HepG2 (cell line): ENCODE measurements around the gene LTC4S. TPM values are rescaled to one million over a fixed set of nuclear protein-coding genes. Genes with fewer than 3 reads are reported as not detected.

Source experiments
- CCDC6 ChIP-seq: sonication (generic); formaldehyde crosslinking; IDR thresholded peaks from 2 replicates; pipeline ENCODE4 v1.8.1; 2022; ENCODE audit warnings: mild to moderate bottlenecking, missing genetic modification reagents, moderate library complexity
- EEA1 ChIP-seq: sonication (generic); formaldehyde crosslinking; IDR thresholded peaks from 2 replicates; pipeline ENCODE4 v1.5.1; 2020; ENCODE audit warnings: mild to moderate bottlenecking, missing genetic modification reagents, borderline replicate concordance
- ESRRA ChIP-seq: sonication (generic); formaldehyde crosslinking; IDR thresholded peaks from 2 replicates; pipeline ENCODE4 v1.5.1; 2020; ENCODE audit warnings: mild to moderate bottlenecking, low read depth, missing genetic modification reagents
- FOXC1 ChIP-seq: sonication (generic); formaldehyde crosslinking; IDR thresholded peaks from 2 replicates; pipeline ENCODE4 v1.8.0; 2022; ENCODE audit warnings: mild to moderate bottlenecking, missing genetic modification reagents, borderline replicate concordance
- HDAC2 ChIP-seq: sonication (generic); formaldehyde crosslinking; IDR thresholded peaks from 2 replicates; pipeline ENCODE4 v1.4.0; 2020; ENCODE audit warnings: missing genetic modification reagents
- KMT2B ChIP-seq: IDR thresholded peaks from 2 replicates; pipeline ENCODE4 v1.6.1; 2016; ENCODE audit warnings: missing genetic modification reagents, missing compliant biosample characterization
- MAFG ChIP-seq: sonication (generic); formaldehyde crosslinking; IDR thresholded peaks from 2 replicates; pipeline ENCODE4 v1.5.1; 2020; ENCODE audit warnings: mild to moderate bottlenecking, missing genetic modification reagents
- NCOA5 ChIP-seq: sonication (generic); formaldehyde crosslinking; IDR thresholded peaks from 2 replicates; pipeline ENCODE4 v1.4.0; 2020; ENCODE audit warnings: missing genetic modification reagents
- NFKBIZ ChIP-seq: IDR thresholded peaks from 2 replicates; pipeline ENCODE4 v1.6.1; 2018; ENCODE audit warnings: missing genetic modification reagents, missing compliant biosample characterization
- ONECUT2 ChIP-seq: sonication (generic); formaldehyde crosslinking; IDR thresholded peaks from 2 replicates; pipeline ENCODE4 v1.4.0; 2020; ENCODE audit warnings: missing genetic modification reagents
- POLR2A ChIP-seq, 2 experiments: IDR thresholded peaks; 2 replicates each; pipeline ENCODE4 v1.6.1; 2011; ENCODE audit warnings: low read depth in 2 of 2, low read length in 2 of 2, mild to moderate bottlenecking in 1 of 2, moderate library complexity in 1 of 2; ENCODE audit not compliant: insufficient read depth in 1 of 2
- PRMT3 ChIP-seq: sonication (generic); formaldehyde crosslinking; IDR thresholded peaks from 2 replicates; pipeline ENCODE4 v1.8.1; 2022; ENCODE audit warnings: low read depth, mild to moderate bottlenecking, moderate library complexity, missing genetic modification reagents, borderline replicate concordance
- RFXANK ChIP-seq: IDR thresholded peaks from 2 replicates; pipeline ENCODE4 v1.6.1; 2016
- SP4 ChIP-seq: sonication (generic); formaldehyde crosslinking; IDR thresholded peaks from 2 replicates; pipeline ENCODE4 v1.8.1; 2023; ENCODE audit warnings: mild to moderate bottlenecking, missing genetic modification reagents
- ZFY ChIP-seq: sonication (generic); formaldehyde crosslinking; IDR thresholded peaks from 2 replicates; pipeline ENCODE4 v1.4.0; 2020; ENCODE audit warnings: missing genetic modification reagents
- ZNF24 ChIP-seq: fragments of 450-650 bp; IDR thresholded peaks from 2 replicates; pipeline ENCODE4 v1.6.1; 2017; ENCODE audit warnings: antibody characterized with exemption, mild to moderate bottlenecking
- ZNF34 ChIP-seq: sonication (generic); formaldehyde crosslinking; IDR thresholded peaks from 2 replicates; pipeline ENCODE4 v1.4.0; 2020; ENCODE audit warnings: mild to moderate bottlenecking, missing genetic modification reagents, borderline replicate concordance
- ZNF441 ChIP-seq: sonication (generic); formaldehyde crosslinking; IDR thresholded peaks from 2 replicates; pipeline ENCODE4 v1.7.0; 2021; ENCODE audit warnings: missing genetic modification reagents, borderline replicate concordance
- ZNF451 ChIP-seq: sonication (generic); formaldehyde crosslinking; IDR thresholded peaks from 2 replicates; pipeline ENCODE4 v1.5.0; 2020; ENCODE audit warnings: mild to moderate bottlenecking, missing genetic modification reagents
- ZNF782 ChIP-seq: sonication (generic); formaldehyde crosslinking; IDR thresholded peaks from 2 replicates; pipeline ENCODE4 v1.4.0; 2020; ENCODE audit warnings: missing genetic modification reagents, mild to moderate bottlenecking, borderline replicate concordance
- ZSCAN21 ChIP-seq: sonication (generic); formaldehyde crosslinking; IDR thresholded peaks from 2 replicates; pipeline ENCODE4 v1.8.0; 2022; ENCODE audit warnings: mild to moderate bottlenecking, missing genetic modification reagents, moderate library complexity, borderline replicate concordance
- polyA plus RNA-seq, 8 experiments: library from polyadenylated mRNA; depleted of rRNA in 3 of 8; stranded (reverse) in 7 of 8; unstranded in 1 of 8; fragments of >200 nt; fragmentation: Illumina TruSeq in 4 of 8; extraction: Trizol in 4 of 8; gene quantifications; 2 replicates each; pipeline versions ENCODE4 v1.2.1 to v1.2.3, GENCODE V29; 2011 to 2016; ENCODE audit warnings: low read depth in 4 of 8, missing spikeins in 1 of 8, mixed read lengths in 1 of 8; ENCODE audit not compliant: insufficient read depth in 1 of 8
- total RNA-seq, 5 experiments: library from RNA; depleted of rRNA; stranded (reverse); fragments of >200 nt; fragmentation: Illumina TruSeq; extraction: Trizol; gene quantifications; 2 replicates each; pipeline ENCODE4 v1.2.3, GENCODE V29; 2016; ENCODE audit warnings: low read depth in 1 of 5
- TF ChIP-seq, protein P1 (sequence below): sonication (generic); formaldehyde crosslinking; IDR thresholded peaks from 2 replicates; pipeline ENCODE4 v1.5.0; 2020; ENCODE audit warnings: mild to moderate bottlenecking, missing genetic modification reagents
- TF ChIP-seq, protein P2 (sequence below): IDR thresholded peaks from 2 replicates; pipeline ENCODE4 v1.6.1; 2018; ENCODE audit warnings: missing genetic modification reagents, mild to moderate bottlenecking, missing compliant biosample characterization
- TF ChIP-seq, protein P3 (sequence below): sonication (generic); formaldehyde crosslinking; IDR thresholded peaks from 2 replicates; pipeline ENCODE4 v1.8.0; 2022; ENCODE audit warnings: missing genetic modification reagents, mild to moderate bottlenecking, borderline replicate concordance
- TF ChIP-seq, protein P4 (sequence below): sonication (generic); formaldehyde crosslinking; IDR thresholded peaks from 2 replicates; pipeline ENCODE4 v1.4.0; 2020; ENCODE audit warnings: mild to moderate bottlenecking, missing genetic modification reagents

The LTC4S gene
- total and polyA plus RNA-seq, 2 of the 13 experiments (the other 11 are each of a cell fraction or from before 2014, with no cell fraction given) = 0.35 TPM; not detected in 1

DNA sequence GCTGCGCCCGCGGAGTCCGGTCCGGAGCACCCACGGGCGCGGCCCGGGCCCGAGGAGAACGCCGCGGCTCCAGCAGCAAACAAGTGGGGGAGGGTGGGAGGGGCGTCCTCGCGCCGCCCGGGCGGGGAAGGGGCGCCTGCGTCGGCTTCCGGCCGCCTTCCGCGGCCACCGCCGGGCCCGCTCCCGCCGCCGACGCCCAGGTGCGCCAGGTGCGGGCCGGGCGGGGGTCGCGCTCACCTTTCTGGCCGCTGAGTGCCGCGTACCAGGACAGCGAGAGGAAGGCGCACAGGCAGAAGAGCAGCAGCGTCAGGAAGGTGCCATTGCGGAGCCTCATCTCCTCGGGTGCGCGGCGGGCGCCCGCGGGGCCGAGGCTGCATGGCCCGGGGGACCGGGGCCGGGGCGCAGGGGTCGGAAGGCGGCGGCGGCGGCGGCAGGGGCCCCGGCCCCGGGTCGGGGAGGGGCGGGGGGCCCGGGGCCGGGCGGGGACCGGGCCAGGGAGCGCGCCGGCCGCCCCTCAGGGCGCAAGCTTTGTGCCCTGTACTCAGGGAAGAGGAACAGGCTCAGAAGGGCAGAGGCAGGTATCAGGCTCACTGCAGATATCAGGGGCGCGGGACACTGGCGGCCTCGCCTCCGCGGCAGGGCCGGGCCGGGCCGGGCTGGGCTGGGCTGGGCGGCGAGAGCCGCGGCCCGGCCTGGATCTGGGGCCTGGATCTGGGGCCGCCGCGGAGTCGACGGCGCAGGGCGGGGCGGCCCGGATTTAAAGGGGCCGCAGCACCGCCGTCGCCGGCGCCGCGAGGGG is 12.7 kb downstream of the LTC4S start, which contains the start of gene MGAT4B (continued):
- TF ChIP-seq ZNF782 (no peak), HDAC2 (CRISPR knock-in tag) (no peak), EEA1 (CRISPR knock-in tag) (no peak), PRMT3 (CRISPR knock-in tag) (peak; percentile 75; the same call in 1 of the 2 replicates), NFKBIZ (CRISPR knock-in tag) (no peak), ZNF24 (no peak), ESRRA (no peak), POLR2A (IDR thresholded peaks at IDR 0.05; ENCODE audit: insufficient read depth in 1 of 2, low read depth in 2 of 2, low read length in 2 of 2) (peak in 1 of 2 experiments; percentile 42; a peak in 1 of 4 replicates), ZNF34 (CRISPR knock-in tag) (0 out of 2 replicates have a peak, but pooled peaks have one; percentile 6), ONECUT2 (CRISPR knock-in tag) (no peak), ZNF441 (CRISPR knock-in tag) (peak; percentile 7; the same call in 1 of the 2 replicates), KMT2B (CRISPR knock-in tag) (no peak), NCOA5 (CRISPR knock-in tag) (no peak), ZNF451 (CRISPR knock-in tag) (no peak), CCDC6 (peak; percentile 59; the same call in 1 of the 2 replicates), RFXANK (CRISPR knock-in tag) (no peak), ZSCAN21 (CRISPR knock-in tag) (peak; percentile 48; the same call in 1 of the 2 replicates), FOXC1 (no peak), MAFG (CRISPR knock-in tag) (no peak), SP4 (CRISPR knock-in tag) (peak; percentile 73), ZFY (peak; percentile 82)
- TF ChIP-seq, protein P1, sequence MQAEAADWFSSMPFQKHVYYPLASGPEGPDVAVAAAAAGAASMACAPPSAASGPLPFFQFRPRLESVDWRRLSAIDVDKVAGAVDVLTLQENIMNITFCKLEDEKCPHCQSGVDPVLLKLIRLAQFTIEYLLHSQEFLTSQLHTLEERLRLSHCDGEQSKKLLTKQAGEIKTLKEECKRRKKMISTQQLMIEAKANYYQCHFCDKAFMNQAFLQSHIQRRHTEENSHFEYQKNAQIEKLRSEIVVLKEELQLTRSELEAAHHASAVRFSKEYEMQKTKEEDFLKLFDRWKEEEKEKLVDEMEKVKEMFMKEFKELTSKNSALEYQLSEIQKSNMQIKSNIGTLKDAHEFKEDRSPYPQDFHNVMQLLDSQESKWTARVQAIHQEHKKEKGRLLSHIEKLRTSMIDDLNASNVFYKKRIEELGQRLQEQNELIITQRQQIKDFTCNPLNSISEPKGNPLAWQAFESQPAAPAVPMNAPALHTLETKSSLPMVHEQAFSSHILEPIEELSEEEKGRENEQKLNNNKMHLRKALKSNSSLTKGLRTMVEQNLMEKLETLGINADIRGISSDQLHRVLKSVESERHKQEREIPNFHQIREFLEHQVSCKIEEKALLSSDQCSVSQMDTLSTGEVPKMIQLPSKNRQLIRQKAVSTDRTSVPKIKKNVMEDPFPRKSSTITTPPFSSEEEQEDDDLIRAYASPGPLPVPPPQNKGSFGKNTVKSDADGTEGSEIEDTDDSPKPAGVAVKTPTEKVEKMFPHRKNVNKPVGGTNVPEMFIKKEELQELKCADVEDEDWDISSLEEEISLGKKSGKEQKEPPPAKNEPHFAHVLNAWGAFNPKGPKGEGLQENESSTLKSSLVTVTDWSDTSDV (CRISPR knock-in tag) = no peak
- TF ChIP-seq, protein P2, sequence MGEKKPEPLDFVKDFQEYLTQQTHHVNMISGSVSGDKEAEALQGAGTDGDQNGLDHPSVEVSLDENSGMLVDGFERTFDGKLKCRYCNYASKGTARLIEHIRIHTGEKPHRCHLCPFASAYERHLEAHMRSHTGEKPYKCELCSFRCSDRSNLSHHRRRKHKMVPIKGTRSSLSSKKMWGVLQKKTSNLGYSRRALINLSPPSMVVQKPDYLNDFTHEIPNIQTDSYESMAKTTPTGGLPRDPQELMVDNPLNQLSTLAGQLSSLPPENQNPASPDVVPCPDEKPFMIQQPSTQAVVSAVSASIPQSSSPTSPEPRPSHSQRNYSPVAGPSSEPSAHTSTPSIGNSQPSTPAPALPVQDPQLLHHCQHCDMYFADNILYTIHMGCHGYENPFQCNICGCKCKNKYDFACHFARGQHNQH (CRISPR knock-in tag) = no peak
- TF ChIP-seq, protein P3, sequence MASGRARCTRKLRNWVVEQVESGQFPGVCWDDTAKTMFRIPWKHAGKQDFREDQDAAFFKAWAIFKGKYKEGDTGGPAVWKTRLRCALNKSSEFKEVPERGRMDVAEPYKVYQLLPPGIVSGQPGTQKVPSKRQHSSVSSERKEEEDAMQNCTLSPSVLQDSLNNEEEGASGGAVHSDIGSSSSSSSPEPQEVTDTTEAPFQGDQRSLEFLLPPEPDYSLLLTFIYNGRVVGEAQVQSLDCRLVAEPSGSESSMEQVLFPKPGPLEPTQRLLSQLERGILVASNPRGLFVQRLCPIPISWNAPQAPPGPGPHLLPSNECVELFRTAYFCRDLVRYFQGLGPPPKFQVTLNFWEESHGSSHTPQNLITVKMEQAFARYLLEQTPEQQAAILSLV (CRISPR knock-in tag) = no peak
- TF ChIP-seq, protein P4, sequence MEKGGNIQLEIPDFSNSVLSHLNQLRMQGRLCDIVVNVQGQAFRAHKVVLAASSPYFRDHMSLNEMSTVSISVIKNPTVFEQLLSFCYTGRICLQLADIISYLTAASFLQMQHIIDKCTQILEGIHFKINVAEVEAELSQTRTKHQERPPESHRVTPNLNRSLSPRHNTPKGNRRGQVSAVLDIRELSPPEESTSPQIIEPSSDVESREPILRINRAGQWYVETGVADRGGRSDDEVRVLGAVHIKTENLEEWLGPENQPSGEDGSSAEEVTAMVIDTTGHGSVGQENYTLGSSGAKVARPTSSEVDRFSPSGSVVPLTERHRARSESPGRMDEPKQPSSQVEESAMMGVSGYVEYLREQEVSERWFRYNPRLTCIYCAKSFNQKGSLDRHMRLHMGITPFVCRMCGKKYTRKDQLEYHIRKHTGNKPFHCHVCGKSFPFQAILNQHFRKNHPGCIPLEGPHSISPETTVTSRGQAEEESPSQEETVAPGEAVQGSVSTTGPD (CRISPR knock-in tag) = no peak
